ENCODE measurements around the gene KHDRBS2.

Gene KHDRBS2

GRCh38 chr6:61649845-61650244, 636.2 kb downstream of the KHDRBS2 start:
- Histone ChIP-seq H3K27me3 (ENCODE audit: low read depth, low read length) (no peaks in the 10 kb centered on the region), H3K9ac (ENCODE audit: low read length) (no peak overlapping the region), H3K36me3 (replicated peaks; ENCODE audit: low read depth, low read length) (no peaks in the 10 kb centered on the region), H3K79me2 (ENCODE audit: low read length) (no peaks in the 10 kb centered on the region), H3K4me2 (ENCODE audit: low read length) (no peak overlapping the region), H3K27ac (ENCODE audit: low read length) (no peak overlapping the region), H4K20me1 (ENCODE audit: insufficient read depth, low read length) (no peaks in the 10 kb centered on the region), H2AFZ (ENCODE audit: low read depth, low read length) (no peak overlapping the region), H3K9me3 (ENCODE audit: insufficient read depth, low read length) (no peaks in the 10 kb centered on the region), H3K4me1 (ENCODE audit: low read length) (no peaks in the 10 kb centered on the region), H3K4me3 (ENCODE audit: low read length) (no peak overlapping the region)
- TF ChIP-seq CTCF (IDR thresholded peaks at IDR 0.05; ENCODE audit: low read depth, low read length) (no peak), EZH2phosphoT487 (IDR thresholded peaks at IDR 0.05; ENCODE audit: low read depth) (no peak)

- H4K20me1 ChIP-seq (ENCODE audit: insufficient read depth, low read length), result no peaks in the 10 kb centered on the region
- no peak overlapping the region for H3K4me3 ChIP-seq (ENCODE audit: low read length)
- H3K9me3 ChIP-seq (ENCODE audit: insufficient read depth, low read length), result no peaks in the 10 kb centered on the region
- no peaks in the 10 kb centered on the region for H3K4me1 ChIP-seq (ENCODE audit: low read length)
- no peak for TF ChIP-seq CTCF (IDR thresholded peaks at IDR 0.05; ENCODE audit: low read depth, low read length)
- TF ChIP-seq EZH2phosphoT487 (IDR thresholded peaks at IDR 0.05; ENCODE audit: low read depth), result no peak
- H3K4me2 ChIP-seq (ENCODE audit: low read length), result no peak overlapping the region
- no peaks in the 10 kb centered on the region for H3K27me3 ChIP-seq (ENCODE audit: low read depth, low read length)
- no peak overlapping the region for H2AFZ ChIP-seq (ENCODE audit: low read depth, low read length)
- H3K9ac ChIP-seq (ENCODE audit: low read length), result no peak overlapping the region
- no peaks in the 10 kb centered on the region for H3K79me2 ChIP-seq (ENCODE audit: low read length)
- no peaks in the 10 kb centered on the region for H3K36me3 ChIP-seq (replicated peaks; ENCODE audit: low read depth, low read length)
- no peak overlapping the region for H3K27ac ChIP-seq (ENCODE audit: low read length)
Measured at GRCh38 chr6:61640463-61640862, 645.6 kb downstream of the KHDRBS2 start.
